HG03575 (cell line): ENCODE measurements around the gene SIRT4.
A peak's percentile ranks its signal among the peaks of the same experiment; 100 is the strongest.
"Not testable (repeated sequence)": the region's sequence is repeated elsewhere in the genome, so short reads cannot be mapped to it uniquely, and the experiment has no call there.

Source experiments
- ATAC-seq: cut with Tn5 transposase; IDR thresholded peaks from one replicate; pipeline ENCODE4 v1.9.1; 2021; ENCODE audit not compliant: unreplicated experiment, insufficient number of reproducible peaks, low FRiP score; ENCODE audit errors: extremely low read depth

Gene SIRT4, protein sequence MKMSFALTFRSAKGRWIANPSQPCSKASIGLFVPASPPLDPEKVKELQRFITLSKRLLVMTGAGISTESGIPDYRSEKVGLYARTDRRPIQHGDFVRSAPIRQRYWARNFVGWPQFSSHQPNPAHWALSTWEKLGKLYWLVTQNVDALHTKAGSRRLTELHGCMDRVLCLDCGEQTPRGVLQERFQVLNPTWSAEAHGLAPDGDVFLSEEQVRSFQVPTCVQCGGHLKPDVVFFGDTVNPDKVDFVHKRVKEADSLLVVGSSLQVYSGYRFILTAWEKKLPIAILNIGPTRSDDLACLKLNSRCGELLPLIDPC

DNA sequence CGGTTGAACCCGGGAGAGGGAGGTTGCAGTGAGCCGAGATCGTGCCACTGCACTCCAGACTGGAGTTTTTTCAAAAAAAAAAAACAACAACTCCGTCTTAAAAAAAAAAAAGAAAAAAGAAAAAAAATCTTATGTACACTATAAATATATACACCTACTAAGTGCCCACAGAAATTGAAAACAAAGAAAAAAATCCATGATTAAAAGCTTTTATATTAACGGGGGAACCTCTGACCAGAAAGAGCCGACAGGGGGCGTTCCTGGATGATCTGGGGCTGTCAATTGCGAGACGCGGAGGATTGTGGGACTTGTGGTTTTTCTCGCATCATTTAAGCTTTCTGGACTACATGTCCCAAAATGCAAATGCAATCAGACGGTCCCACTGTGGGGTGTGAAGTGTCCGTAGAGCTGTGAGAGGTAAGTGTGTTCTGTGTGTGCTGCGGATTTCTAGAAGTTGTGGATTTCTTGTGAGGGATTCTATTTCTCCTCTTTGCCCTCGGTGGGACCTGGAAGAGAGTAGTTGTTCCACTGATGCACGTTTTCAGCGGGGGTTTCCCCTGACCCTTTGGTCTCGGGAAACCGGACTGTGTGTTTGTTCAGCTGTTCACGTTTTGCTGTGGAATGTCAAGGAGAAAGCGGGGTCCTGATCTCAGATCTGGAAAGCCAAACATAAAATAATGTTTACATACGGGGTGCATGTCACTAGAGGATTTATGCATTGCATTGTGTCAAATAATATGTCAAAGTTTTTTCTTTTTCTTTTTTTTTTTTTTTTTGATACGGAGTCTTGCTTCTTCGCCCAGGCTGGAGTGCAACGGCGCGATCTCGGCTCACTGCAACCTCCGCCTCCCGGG lies at the start of gene SIRT4:
Gene SIRT4 (plus strand): TSS at position 360 of the 854 bp plus-strand sequence. CDS start 1,241 bp downstream, outside the sequence.
- ATAC-seq, result peak; percentile 42

DNA sequence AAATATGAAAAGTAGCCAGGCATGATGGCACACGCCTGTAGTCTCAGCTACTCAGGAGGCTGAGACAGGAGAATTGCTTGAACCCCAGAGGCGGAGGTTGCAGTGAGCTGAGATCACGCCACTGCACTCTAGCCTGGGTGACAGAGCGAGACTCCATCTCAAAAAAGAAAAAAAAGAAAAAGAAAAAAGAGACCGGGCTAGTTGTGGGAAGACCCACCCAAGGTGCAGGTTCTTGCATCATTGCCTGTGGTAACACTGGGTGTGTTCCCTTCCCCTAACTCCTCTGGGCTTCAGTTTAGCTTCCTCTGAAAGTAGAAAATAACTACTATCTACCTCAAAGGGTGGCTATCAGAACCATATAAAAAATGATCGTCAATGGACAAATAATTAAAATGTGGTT lies 48.8 kb upstream of the SIRT4 start:
- ATAC-seq, result not testable (repeated sequence)

DNA sequence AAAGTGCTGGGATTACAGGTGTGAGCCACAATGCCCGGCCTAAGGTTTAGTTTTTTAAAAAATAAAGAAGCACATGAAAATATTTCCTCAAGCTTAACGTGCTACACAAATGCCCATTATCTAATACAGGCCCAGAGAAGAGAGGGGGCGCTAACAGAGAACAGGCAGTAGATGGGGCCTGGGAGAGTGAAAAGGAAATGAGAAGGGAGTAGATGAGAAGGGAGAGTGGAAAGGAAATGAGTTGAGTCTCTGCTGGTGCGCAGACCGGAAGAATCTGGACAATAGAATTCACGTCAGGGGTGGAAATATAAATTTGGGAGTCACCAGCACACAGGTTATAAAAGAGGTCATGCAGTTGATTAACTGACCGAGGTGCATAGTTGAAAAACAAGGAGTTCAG lies 47.3 kb upstream of the SIRT4 start:
- ATAC-seq, result no peak

DNA sequence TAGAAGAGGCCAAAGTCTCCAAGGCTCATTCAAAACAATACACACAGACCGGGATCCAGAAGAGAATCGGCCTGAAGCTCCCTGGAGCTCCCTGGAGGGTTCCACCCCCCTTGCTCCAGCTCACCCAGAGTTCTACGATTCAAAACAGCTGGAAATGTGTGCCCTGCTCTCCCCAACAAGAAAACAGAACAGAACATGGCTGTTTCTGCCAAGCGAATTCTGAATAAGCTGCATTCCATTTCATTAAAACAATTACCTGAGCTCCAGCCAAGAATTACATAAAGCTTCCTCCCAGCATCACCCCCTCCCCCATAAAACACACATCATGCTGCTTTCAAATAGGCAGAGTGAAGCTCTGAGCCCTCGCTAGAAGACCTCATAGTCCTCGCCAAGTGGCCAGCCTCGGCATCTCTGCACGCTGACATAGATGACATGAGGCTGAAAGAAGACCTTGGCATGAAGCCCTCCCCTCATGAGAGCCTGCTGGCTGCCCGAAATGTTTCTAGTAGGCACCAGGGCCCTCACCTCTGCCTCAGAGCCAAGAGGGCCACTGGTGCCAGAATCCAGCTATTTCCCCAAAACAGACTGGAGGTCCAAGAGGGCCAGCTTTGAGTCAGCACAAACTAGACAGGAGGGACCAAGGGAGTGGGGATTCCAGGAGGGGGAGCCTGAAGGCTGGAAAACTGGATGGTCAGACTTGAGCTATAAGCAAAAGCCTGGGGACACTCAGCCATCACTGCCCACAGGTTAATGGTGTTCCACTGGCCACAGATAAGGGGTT lies 44.9 kb upstream of the SIRT4 start:
- ATAC-seq, result no peak

DNA sequence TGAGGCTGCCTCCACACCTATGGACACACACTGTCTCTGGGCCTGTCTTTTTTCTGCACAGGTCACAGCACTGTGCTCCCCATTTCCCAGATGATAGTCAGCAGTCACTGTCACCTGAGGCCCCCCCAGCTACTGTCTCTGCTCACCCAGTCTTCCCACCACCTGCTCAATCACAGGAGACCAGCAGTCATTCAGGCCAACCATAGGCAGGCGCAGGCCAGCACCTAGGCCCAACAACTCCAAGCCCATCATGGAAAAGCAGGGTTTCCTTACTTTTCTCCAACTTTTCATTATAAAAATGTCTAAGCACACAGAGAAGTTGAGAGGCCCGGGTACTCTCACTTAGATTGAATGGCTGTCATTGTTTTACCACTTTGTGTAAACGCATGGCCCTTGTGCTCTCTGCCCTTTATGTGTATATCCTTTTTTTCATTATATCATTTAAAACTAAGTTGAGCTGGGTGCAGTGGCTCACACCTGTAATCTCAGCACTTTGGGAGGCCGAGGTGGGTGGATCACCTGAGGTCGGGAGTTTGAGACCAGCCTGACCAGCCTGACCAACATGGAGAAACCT lies 43.7 kb upstream of the SIRT4 start:
- no peak for ATAC-seq

DNA sequence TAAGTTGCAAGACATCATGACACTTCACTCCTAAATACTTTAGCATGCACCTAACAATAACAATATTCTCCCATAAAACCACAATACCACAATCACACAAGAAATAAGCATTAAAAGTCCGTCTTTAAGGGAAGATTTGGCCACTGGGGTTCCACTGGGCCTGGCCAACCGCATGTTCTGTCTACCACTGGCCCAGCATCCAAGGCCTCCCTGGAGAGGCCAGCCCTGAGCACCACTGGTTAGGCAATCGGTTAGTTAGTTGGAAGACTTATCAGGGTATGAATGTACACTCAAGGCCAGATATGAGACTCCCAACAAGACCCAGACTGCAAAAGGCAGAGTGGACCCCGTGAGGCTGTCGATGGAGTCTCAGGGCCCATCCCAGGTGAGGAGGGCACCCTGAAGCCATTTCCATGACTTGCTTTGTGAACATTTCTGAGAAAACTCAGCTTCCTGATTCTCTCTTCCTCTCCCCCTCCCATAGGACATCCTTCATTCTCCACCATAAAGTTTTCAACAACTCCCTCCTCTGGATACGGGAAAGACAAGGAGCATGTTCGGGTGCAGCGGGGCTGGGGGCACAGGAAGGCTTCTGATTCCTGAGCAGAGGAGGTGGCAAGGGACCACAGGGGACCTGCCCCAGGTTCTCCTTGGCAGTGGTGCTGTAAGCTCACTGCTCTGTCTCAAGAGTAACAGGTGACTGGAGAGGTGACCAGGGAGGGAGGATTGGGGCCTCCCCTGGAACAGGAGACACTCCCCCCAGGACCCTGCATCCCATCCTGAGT lies 42.5 kb upstream of the SIRT4 start:
- ATAC-seq, result no peak

DNA sequence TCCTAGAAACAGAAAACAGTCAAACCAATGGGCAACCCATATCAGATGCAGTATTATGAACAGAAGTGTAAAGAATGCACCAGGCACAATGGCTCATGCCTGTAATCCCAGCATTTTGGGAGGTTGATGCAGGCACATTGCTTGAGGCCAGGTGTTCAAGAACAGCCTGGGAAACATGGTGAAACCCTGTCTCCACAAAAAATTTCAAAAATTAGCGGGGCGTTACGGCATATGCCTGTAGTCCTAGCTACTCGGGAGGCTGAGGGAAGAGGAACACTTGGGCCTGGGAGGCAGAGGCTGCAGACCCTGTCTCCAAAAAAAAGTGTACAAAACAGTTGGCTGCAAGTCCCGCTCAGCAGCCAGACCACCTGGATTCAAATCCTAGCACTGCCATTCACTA lies 41.5 kb upstream of the SIRT4 start:
- no peak for ATAC-seq

DNA sequence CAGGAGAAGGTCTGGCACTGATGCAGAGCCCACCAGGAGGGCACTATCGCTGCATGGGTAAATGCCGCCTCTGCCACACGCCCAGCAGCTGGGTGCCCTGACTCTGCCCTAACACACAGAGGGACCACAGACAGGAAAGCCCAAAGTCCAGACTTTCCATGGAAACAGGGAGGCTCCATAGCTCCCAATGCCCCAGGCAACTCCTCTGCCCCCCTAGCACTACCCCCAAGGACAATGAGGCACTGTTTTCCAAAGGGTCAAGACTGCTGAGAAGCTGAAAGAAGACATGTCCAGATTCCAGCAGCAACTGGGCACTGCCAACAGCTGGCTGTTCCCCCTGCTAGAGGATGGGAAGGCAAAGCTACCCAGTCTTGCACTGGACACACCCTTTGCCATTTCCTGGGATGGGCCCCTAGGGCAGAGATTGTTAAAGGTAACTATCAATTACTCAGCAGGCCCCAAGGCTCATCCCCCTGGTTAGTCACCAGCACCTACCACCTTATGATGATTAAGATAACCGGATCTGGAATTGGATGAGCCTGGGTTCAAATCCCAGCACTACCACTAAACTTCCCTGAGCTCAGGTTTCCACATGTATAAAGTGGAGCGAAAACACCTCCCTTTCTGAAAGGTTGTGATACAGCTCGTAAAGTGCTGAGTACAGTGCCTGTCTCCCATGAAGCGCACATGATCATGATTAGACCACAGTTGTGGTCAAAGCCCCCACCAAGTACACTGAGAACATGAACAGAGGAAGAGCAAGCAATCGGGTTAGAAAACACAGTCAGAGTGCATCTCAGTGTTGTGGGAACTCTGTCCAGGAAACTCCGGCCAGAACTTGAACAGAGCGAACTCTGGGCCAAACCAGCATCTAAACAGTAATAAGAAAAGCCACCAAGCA lies 39.9 kb upstream of the SIRT4 start:
- ATAC-seq, result no peak

DNA sequence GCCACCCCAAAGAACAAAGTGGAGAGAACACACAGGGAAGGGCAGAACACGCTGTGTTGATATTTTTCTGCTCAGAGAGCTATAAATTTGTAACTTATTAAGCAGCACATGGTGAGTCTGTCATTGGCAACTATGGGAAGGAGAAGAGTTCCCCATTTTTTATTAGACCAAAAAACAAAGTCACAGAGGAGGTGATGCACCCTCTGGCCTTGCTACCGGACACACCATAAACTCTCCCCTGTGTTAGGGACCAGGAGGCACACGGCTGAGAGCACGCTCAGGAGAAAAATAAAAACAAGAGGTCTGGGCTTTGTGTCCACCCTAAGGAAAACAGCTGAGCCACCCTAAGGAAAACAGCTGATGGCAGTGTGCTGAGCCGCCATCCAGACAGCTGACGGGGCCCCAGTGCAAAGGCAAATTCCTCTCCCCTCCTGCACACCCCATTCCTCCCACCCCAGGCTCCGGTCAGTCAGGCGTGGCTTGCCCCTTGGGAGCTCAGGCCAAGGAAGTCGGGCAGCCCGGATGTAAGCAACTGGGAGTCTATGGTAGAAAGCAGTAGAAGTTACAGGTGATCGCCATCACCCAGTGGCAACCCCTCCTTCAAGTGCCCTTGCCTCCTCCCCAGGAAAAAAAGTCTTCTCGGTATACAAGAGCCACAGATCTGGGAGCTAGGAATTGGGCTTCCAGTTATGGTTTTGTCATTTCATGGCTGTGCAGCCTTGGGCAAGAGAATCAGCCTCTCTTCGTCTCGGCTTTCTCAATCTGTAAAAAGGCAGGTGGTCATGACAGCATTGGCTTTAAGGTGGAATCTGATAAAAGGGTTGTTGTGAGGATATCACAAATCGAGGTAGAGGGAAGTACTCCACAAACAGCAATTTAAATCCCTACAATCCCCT lies 39.0 kb upstream of the SIRT4 start:
- no peak for ATAC-seq

DNA sequence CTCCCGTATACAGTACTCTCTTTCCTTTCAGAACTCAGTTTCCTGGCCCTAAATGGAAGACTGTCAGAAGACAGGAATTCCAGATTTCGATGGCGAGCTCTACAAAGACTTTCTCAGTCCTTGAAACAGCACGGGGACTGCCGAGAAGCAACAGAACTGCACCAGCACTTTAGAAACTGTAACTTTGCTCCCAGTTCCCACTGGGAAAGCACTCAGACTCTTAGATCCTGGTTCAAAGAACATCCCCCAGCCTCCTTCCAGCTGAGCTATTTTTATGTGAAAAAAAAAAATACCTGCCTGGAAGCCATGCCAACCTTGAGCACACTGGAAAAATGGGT lies 38.4 kb upstream of the SIRT4 start:
- no peak for ATAC-seq

DNA sequence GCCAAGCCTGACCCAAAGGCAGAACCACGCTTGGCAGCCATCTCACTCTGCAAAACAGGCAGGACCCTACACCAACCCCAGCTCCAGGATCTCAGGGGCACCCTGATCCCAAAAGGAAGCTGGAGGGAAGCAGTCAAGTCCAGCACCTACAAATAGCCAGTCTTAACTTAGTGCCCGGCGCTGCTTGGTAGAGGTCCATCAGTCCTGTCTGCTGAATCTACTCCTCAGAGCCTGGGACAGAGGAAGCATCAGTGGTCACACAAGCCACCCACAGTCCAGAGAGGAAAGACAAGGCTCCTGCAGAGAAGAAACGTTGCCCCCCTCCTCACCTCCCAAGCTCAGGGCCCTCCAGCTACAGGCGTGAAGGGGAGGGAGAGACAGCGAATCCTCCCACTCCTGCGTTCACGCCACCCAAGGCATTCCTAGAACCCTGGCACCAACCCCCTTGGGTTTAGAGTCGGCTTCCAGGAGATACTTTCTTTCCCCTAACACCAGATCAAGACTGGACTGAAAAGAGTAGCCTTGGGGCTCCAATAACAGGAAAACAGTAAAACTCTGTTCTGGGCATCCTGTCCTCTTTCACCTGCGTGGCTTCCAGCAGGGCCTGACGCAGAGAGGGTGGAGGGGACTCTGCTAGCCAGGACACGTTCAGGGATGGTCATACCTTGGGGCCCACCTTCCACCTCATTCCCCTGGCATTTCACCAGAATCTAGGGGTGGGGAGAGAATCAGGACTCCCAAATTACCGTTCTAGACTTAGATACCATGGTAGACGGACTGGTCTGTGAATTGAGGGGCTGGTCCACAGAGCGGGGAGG lies 37.8 kb upstream of the SIRT4 start:
- ATAC-seq, result no peak

DNA sequence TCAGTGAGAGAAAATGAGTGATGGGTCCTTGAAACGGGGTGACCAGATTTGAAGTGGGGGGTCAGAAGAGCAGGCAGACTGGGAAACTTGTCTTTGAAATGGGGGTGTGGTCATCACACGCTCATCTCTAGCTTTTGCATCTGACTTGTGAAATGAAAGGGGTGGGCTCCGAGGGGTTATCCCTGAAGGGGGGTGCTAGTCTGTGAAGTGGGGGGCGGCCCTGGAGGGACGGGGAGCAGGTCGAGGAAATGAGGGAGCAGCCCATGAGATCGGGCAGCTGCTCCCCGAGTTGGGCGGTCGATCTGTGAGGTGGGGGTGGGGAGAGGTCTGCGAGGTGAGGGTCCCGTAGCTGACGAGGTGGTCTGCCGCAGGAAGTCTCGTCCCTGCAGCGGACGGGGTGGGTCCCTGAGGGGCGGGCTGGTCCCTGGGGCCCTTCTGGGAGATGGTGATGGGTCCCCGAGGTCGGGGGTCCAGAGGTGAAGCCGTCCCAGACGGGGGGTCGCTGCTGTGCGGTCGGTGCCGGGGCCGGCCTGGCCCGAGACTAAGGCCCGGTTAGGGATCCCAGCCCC lies 37.1 kb upstream of the SIRT4 start:
- no peak for ATAC-seq

DNA sequence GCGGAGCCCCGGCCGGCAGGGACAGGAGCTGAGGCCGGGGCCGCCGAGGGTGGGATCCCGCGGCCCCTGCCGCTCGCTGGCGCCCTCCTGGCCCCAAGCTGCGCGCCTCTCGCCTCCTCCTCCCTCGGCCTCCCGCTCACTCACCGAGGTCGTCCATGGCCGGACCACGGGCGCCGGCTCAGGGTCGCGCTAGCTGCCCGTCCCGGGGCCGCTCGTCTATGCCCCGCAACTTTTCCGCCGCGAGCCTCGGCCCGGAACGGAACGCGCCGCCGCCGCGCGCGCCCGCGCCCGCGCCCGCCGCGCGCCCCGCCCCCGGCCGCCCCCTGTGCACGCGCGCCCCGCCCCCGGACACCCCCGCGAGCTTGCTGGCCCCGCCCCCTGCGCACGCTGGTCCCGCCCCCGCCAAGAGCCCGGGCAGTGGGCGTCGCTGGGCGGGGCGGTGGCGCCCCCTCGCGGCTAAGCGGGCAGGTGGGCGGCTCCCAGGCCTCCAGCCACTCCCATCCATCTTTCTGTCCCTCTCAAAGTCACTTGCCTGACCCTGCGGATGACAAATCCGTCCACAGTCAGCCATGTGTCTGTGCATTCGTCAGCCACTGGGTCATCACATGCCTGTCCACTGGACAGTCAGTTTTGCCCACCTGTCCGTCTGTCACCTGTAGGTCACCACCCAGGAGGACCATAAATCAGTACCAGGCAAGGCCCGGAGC lies 36.5 kb upstream of the SIRT4 start, which contains the start of gene PXN:
Gene PXN (minus strand): TSS at position 258 of the 707 bp plus-strand sequence. CDS start 101 bp downstream, at position 157.
- ATAC-seq, result no peak

DNA sequence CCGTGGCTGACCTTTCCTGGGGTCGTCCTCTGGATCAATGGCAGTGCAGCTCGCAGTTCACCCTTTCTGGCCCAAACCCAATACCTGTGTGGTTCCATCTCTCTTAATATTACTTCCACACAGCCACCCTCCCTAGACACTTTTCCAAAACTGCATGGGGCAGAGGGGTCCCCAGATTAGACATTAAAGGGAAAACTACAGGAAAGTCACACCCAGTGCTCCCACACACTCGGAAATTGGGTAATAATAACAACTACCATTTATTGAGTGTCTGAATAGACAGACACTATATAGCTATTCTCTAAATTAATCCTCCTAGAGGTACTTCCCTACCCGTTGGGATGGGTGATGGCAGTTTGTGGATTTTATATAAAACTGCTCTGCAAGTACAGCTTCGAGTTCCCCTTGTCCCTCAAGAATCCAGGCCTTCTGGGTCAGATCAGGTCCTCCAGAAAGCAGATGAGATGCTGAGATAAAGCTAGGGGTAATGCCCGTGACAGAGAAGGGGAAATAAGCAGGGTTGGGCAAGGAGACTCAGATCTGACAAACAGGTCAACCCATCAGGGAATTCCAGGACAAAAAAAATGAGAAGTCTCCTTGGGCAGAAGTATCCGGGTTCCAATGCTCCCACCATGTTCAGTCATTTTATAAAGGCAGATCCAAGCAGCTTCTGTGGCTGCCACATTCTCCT lies 35.8 kb upstream of the SIRT4 start:
- ATAC-seq, result no peak
